Amniotic epithelial cell (primary cell): ENCODE measurements around the gene HIPK2.
A peak's percentile ranks its signal among the peaks of the same experiment; 100 is the strongest.

Source experiments
- DNase-seq: peaks from one replicate; pipeline ENCODE4 v3.0.0-alpha.2; 2010; ENCODE audit warnings: low read depth

HIPK2 gene

DNA sequence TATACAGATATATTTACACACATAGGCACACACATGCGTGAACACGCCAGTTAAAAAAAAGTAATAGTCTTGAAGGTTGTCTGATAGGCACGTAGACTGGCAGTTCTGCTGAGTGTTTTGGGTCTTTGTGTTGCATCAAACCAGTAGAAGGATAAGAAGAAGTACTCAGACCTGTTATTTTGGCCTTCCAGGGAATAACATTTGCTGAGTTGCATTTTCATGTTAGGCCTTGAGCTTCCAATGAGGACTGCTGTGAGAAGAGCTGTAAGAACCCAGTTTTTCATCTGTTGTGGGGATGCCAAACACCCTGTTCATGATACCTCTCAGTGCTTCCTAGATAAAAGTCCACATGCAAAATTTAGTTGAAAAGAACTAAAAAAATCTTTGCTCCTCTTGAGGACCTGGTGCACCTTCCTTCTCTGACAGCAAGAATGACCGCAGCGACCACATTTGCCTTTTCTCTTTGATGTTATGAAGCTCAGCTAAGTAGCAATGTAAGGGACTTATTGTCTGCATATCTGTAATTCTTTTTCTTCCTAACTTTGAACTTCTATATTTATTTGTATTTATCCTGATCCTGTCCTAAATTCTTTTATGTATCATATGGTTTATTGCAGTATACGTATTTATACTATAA lies 27.2 kb downstream of the HIPK2 start:
- DNase-seq: no peak

DNA sequence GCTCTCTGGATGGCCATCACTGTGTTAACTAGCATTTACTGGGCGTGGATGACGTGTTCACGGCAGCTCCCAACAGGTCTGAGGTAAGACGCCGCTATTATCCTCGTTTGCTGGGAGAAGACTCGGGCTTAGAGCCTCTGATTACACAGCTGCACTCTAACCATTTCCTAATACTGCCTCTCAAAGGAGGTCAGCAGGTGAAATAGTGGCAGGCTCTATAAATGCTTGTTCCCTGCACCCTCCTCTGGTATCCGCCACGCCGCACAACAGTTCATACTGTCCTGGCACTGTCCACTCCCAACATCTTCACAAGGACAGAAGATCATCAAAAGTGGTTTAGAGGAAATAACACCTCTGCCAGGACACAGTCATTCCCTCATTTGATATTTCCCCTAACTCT lies 28.3 kb downstream of the HIPK2 start:
- no peak for DNase-seq

DNA sequence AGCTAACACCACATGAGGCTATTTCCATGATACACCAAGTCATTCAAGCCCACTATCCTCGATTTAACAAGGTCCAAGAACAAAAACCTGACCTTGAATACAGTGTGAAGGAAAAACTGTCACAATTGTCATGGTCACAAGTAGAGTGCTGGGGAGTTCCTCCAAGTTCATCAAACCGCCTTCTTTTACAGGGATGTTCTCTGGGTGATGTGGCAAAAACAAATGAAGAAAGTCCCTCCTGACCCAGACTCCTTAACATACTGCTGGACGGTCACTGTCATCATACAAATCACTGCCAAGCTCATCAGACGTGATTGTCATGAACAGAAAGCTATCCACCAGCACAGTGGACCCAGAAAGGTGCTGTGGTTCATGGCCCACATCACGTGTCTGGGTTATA lies 28.9 kb downstream of the HIPK2 start:
- no peak for DNase-seq

DNA sequence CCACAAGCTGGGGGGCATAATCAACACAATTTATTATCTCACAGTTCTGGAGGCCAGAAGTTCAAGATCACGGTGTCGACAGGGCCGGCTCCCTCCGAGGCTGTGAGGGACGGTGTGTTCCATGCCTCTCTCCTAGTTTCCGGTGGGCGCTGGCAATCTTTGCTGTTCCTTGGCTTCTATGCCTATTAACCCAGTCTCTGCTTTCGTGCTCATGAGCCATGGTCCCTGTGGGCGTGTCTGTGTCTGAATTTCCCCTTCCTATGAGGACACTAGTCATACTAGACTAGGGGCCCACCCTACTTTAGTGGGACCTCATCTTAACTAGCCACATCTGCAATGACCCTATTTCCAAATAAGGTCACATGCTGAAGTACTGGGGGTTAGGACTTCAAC lies 29.4 kb downstream of the HIPK2 start:
- no peak for DNase-seq

DNA sequence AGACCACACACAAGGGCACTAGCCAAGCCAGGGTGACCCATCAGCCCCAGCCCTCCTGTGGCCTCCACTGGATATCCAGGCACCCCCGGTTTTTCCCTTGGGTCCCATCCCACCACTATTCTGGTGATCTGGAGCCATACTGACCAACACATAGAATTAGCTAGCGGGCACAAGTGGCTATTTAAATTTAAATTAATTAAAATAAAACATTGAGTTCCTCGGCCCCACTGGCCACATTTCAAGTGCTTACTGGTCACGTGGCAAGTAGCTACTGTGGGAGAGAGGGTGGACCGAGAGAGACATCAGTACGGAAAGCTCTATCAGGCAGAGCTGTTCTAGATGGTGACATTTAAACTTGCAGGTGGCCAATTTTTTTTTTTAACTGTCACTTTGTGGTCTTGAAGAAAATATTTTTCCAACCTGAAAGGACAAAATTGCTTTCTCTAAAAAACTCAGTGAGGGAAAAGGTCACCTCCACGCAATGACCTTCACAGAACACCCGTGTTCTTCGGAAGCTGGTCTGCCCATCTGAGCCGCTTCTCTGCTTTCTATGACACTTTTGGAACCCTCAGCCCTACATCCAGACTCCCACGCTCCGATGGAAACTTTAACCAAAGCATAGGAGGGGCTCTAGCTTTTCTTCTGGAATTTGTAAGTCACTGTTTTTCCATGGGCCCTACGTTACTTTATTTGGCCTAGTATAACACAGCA lies 30.0 kb downstream of the HIPK2 start:
- no peak for DNase-seq

DNA sequence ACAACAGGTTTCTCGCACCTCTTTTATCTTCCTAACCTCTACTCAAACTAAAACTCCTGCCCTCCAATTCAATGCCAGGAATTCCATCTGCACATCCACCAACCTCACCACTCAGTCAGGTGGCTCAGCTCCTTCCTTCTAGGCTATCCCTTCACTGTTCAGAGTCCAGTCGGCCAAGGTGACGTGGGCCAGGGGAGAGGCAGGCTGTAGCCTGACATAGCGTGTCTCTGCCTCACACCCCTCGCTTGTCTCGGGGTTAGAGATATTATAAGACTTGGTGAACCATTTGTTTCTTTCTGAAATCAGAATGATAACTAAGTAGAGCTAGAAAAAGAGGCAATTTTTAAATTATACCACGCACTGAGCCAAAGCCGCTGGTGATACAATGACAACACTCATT lies 31.1 kb downstream of the HIPK2 start:
- DNase-seq: no peak

DNA sequence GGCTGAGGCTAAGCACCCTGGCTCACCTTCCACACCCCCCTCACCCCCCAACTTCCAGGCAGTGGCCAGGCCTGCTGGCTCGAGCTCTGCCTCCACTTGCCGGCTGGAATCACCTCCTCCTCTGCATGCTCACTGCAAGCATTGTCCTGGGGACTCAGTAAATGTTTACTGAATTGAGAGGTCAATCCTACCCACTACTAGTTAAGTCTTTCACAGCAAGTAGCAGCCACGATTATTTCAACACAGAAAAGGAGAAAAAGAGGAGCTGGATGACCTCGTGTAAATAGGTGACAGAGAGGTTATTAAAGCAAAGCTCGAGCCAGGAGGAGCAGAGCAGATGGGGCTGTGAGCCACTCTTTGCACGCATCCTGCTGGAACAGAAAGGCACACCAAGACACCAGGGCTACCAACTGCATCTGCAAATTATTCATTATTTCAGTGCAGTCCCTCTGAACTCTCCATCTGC lies 32.1 kb downstream of the HIPK2 start:
- no peak for DNase-seq

DNA sequence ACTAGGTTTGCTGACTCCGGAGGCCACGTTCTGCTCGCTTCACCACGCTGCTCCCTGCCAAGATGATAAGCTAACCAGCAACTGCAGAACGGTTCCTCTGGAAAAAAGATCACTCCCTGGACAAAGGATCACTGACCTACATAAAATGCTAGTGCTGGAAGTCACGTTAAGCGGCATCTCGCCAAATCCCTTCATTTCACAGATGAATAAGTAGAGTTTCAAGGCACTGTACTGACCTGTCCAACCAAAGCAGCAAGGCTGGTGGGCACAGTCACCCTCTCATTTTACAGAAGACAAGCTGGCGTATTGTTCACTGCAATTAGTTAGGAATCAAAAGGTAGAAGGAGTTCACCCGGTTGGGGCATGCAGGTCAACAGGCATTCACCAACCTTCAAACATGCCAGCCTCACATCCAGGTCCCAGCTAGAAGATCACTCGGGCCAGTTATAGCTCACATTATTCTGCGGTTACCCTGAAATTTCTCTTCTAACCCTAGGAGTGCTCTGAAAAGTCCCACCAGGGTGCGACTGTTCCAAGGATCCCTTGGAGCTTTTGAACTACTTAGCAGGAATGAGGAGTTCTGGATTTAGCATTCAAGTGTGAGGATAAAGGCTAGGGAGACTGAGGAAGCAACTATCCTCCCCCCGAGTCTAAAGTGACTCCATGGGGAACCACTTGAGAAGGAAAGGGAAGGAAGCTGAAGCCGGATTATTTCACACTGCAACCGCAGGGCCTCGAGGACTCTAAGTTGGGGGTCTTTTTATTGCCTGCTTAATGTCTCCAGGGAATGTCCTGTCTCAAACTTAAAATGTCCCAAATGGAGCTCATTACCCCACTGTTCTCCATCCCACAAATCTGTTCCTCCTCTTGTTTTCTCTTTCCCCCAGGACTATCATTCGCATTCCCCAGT lies 32.8 kb downstream of the HIPK2 start:
- no peak for DNase-seq

DNA sequence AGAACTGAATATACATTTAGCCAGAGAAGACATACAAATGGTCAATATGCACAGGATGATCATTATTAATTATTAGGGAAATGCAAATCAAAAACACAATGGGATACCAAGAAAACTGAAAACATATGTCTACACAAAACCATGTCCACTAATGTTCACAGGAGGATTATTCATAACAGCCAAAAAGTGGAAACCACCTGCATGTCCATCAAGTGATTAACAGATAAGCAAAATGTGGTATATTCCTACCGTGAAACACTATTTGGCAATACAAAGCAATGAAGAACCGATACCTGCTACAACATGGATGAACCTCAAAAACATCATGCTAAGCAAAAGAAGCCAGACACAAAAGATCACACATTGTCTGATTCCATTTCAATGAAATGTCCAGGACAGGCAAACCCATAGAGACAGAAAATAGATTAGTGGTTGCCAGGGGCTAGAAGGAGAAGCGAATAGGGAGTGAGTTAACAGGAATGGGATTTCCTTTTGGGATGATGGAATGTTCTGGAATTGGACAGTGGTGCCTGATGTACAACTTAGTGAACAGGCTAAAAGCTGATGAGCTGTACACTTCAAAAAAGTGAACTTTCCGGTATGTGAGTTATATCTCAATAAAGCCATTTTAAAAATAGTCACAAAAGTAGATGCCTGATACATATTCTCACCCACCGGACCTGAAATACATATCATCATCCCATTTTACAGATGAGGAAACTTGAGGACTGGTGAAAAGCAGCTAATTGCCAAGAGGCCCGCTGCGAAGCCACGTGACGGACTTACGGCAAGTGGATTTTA lies 33.6 kb downstream of the HIPK2 start:
- no peak for DNase-seq

DNA sequence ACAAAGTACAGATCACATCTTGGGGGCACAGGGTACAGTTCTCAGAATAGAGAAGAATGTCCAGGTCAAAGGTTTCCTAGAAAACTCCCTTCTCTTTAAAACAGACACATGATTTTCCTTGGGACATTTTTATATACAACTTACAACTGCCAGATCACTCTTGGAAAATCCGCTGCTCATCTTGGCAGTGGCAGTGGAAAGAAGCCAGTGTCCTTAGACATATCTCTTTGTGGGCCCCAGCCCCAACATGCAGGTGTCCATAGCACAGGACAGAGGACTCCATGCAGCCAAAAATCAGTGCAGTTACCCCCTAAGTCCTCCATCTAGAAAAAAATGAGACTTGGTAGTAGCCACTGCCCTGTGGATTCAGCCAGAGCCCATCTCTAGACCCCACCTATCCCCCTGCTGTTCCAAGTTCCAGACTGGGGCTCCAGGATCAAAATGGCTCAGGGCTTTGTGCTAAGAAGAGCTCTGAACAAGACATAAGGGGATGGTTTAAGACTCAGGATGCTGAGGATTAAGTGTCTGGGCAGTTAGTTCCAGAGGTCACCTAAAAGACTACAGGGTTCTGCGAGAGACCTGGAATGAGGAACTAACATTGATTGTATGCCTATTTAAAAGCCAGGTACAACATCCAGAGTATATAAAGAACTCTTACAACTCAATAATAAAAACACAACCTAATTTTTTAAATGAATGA lies 34.4 kb downstream of the HIPK2 start:
- no peak for DNase-seq

DNA sequence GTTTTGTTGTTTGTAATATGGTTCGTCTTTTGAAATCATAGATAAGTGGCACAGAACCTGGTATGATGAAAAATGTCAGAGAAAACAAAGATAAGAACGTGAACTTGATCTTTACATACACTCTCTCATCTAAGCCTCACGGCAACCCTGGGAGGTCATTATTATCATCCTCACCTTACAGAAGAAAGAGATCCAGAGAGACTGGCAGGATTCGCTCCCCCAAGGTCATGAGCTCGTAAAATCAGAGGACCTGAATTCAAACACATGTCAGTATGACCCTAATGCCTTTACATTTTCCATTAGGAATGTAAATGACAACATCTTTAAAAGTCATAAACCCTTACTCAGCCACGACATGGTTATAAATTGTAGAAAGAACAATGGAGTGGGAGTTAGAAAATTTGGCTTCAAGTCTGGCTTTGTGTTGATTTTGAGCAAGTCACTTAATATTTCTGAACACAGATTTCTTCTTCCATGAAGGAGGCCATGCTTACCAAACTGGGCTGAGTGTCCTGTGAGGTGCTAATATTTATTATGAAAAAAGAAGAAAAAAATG lies 35.9 kb downstream of the HIPK2 start:
- no peak for DNase-seq

DNA sequence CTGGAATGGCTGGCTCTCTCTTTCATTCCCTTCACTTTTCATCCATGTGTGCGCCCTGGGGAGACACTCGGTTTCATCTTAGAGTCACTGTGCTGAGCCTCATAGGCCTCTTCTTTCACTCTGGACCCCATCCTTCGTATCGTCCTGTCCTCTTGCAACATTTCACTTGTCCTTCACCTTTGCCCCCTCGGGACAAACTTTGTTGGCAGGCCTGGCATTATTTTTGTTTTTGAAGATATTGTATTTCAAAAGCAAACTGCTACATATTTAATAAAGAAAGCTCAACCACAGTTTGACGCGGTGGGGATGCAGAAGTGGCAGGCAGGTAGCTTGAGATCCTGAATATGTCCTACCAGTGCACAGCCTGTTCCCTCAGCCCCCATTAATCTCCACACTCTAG lies 36.6 kb downstream of the HIPK2 start:
- DNase-seq: no peak

DNA sequence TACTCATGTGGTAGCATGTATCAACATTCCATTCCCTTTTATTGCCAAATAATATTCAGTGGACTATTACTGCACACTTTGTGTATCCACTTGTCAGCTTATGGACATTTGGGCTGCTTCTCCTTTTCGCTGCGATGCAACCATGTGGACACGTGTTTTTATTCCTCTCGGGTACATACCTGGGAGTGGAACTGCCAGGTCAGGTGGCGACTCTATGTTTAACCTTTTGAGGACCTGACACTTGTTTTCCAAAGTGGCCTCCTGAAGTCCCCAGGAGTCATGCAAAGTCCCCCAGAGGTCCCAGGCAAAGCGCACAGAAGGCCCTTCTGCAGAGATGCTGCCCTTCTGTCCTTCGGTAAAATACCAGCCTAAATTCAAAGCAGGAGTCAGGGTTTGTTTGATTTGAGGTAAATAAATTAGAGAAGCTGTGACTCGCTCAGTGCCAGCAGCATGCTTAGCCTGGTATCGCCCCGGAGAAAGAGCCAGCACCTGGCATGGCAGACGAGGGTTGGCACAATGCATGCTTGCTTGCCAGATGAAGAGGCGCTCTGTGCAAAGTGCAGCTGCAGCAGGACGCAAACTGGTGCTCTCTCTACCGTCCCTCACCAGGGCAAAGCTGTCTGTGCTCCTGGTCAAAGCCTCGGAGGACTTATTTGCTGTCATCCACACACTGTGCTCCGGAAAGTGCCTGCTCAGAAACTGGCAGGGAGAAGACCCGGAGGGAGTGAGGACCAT lies 37.8 kb downstream of the HIPK2 start:
- DNase-seq: no peak

DNA sequence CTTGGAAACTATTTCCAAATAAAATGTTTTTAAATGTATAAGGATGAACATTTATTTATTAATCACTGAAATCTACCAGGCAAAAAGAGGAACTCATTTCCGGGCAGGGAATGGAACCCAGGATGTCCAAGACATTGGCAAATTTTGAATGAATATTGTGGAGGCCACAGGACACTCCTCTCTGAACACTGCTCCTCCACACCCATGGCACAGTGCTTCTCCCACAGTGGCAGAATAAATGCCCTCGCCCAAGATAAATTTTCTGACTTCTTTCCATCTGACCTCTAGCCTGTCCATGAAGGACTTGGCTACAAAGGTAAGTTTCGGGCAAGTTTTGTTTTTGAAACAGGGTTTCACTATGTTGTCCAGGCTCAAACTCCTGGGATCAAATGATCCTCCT lies 39.0 kb downstream of the HIPK2 start:
- DNase-seq: no peak

DNA sequence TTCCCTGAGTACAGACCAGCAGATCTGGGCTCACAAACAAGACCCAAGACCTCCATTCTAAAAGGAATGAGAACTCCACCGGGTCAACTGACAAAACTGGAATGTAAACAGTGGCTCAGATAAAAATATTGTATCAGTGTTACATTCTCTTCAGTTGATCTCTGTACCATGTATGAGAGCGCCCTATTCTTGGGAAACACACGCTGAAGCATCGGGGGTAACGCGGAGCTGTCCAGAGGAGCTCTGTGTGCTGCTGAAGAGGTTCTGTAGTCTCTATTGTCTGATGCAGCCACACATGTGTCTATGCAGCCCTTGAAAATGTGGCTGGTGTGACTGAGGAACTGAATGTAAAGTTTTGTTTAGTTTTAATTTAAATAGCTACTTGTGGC lies 39.7 kb downstream of the HIPK2 start:
- peak; percentile 82 for DNase-seq

DNA sequence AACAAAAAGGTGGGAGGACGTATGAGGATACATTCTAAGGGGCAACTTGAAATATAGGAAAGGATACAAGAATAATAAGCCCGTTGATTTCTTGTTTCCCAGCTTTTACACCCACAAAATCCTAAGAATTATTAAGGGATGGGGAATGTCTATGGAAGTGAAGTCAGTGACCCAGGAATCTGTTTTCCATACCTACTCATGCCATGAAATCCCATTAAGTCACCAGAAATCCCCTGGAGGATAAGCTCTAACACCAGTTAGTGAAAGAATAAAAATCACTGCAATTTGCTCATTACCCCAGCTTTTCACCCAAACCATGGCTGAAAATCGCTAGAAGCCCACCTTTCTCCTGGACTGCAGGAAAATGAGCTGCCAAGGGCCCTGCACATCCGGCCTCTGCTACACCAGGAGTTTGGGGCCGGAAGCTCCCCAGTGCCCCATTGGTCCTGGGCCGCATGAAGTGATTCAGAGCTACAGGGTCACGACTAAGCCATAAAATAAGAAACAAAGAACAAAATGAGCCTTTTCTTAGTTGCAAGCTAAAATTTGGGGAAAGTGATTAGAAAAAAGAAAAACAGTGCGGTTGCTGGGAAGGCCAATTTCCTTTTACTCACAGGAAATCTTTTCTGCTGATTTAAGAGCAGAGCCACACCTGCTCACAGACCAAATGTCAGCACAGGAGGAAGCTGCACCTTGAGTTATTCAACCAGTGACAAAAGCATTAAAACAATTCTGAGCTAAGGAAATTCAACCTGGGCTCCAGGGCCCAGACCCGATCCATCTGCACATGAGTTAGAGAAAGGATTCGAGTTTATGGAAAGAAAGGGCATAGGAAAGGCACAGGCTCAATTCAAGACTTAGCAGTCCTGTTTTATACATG lies 40.3 kb downstream of the HIPK2 start:
- DNase-seq: no peak

DNA sequence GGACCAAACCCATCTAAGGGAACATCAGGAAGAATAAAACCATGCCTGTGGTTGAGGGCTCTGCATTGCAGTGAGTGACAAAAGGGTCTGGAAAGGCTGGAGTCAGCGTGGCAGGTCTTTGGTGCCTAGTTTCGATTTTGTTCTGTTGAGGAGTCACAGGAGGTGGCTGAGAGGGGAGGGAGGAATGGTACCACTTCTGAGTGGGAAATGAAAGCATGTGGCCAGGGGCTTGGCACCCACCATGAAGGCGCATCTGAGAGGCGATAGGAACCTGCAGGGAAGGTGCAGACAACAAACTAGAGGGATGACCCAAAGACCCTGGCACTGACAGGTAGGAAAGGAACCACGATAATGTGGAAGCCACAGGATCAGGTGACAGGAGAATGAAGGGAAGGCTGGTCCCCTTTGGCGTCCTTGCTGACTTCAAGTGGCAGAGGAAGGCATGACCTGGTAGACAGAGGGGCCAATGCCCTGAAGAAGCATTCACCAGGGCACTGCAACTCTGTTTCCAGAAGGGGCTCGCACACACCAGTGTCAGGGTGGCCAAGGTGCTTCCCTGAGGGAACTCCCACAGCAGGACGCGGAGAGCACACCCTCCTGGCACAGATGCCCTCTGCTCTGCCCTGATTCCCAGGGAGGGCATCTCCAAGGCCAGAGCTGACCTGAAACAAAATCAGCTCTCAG lies 41.7 kb downstream of the HIPK2 start:
- no peak for DNase-seq

DNA sequence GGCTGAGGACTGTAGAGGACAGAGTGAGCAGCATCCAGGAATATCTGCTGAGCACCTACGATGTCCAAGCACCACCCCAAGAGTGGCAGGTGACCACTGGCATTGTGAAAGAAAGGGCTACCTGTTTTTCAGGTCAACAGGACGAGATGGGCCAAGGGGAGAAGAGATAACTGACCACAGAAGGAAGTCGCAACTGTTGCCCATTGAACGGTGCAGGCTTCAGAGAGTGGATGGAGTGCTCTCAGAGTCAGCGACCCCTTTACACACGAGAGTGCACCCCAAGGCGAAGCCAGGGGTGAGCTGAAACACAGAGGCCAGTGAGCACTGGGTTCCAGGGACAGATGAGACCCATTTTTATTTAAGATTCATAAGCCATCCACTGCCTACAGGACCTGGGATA lies 42.3 kb downstream of the HIPK2 start:
- no peak for DNase-seq

DNA sequence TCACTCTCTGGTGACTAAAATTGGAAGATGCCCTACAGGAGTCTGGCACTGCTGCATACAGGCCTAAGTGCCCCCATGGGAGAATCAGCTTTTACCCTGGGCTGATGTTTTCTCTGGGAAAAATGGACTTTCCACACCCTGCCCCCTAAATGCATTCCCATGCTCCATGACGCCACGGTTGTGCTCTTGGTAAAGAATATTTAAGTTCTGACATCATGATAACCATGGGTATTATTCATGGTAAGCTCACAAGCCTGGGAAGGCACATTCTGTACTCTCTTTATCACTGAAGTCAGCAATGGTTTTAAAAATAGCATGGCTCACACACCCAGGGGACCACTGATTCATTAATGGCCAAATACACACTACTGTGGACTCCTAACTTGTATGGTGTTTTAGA lies 43.4 kb downstream of the HIPK2 start:
- DNase-seq: peak; percentile 99
